Measurements from ENCODE around the gene SLC26A5.

Gene SLC26A5

DNA sequence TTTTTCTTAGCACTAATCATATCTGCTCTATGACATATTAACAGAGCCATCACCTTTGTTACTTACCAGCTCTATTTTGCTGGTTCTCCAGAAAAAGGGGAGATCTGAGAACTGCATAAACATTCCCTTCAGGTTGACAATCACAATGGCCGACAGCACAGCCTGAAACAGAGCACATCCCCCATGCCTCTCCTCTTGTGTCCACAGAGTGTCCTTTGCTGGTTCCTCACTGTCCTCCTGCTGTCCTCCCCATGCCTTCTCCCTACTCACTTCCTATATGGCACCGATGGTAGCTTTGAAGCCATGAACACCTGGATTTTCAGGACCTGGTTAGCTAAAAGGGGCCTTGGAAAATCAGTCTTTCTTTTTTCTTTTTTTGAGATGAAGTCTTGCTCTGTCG lies 56.7 kb downstream of the SLC26A5 start:
- Mint-ChIP-seq H3K4me1 (ENCODE audit: low read depth) (no peaks in the 10 kb centered on the region), H3K36me3 (ENCODE audit: low read depth) (no peaks in the 10 kb centered on the region), H3K27ac (no peak overlapping the region), H3K4me3 (no peak overlapping the region), H3K27me3 (peaks cover 18% of the 10 kb centered on the region), H3K9me3 (no peaks in the 10 kb centered on the region)
- DNase-seq: no peak

DNA sequence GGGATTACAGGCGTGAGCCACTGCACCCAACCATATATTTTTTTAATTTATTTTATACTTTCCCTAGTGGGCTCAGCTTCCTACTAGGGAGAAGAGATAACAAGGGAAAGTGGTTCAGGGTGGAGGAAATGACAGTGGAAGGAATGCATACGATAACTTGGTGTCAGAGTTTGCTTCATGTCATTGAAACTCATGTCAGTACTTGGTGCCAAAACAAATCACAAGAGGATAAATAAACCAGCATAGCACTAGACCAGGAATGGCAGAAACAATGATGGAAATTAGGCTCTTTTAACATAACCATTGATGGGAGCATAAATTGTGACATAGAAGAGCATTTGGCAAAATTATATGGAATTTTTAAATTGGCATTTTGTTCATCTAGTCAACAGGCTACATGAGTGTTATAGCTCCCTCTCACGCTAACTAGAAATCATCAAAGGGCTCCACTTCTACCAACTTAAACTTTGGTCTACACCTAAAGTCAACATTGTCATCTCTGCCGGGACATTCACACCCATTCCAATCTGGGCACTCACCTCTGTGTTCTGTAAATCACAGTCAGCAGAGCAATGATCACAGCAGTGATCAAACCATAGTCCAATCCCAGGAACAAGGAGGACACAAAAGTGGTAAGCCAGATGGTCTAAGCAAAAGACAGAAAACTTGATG lies 57.4 kb downstream of the SLC26A5 start:
- no peak overlapping the region for H3K27ac Mint-ChIP-seq
- no peak overlapping the region for H3K4me3 Mint-ChIP-seq
- no peaks in the 10 kb centered on the region for H3K9me3 Mint-ChIP-seq
- H3K4me1 Mint-ChIP-seq (ENCODE audit: low read depth): no peaks in the 10 kb centered on the region
- H3K27me3 Mint-ChIP-seq: peaks cover 18% of the 10 kb centered on the region
- H3K36me3 Mint-ChIP-seq (ENCODE audit: low read depth): no peaks in the 10 kb centered on the region
- no peak for DNase-seq

DNA sequence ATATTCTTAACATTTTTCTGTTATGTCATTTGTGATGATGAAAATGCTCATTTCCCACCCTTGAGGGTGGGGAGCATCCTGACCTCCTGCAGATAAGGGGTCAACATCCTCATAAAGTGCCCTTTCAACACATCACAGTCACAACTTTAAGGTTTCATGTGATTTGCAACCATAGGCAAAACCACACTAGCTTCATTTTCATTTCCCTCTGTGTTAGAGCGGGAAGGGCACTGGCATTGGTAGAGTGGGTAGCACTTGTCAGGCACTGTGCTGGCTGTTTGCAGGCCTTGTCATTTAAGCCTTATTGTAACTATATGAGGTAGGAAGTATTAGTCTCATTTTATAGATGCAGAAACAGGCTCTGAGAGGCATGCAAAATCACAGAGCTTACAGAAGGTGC lies 58.8 kb downstream of the SLC26A5 start:
- H3K36me3 Mint-ChIP-seq (ENCODE audit: low read depth): no peaks in the 10 kb centered on the region
- H3K4me1 Mint-ChIP-seq (ENCODE audit: low read depth): no peaks in the 10 kb centered on the region
- DNase-seq: no peak
- H3K27me3 Mint-ChIP-seq: peaks cover 15% of the 10 kb centered on the region
- no peak overlapping the region for H3K4me3 Mint-ChIP-seq
- no peaks in the 10 kb centered on the region for H3K9me3 Mint-ChIP-seq
- H3K27ac Mint-ChIP-seq: no peak overlapping the region

DNA sequence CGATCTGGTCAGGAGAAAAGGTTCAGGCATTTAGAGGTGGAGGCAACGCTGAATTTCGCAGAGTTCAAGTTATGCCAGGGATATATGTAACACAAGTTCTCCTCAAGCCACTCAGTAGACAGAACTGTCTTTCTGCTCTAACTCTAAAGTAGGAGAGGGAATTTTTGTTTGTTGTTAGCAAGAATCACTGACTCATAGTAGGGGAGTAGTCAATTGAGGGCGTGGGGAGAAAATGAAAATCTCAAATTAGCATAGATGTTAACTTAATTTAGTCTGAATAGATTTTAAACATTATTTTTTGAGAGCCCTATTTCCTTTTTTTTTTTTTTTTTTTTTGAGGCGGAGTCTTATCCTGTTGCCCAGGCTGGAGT lies 64.0 kb downstream of the SLC26A5 start:
- Mint-ChIP-seq H3K36me3 (ENCODE audit: low read depth) (no peaks in the 10 kb centered on the region), H3K27ac (no peak overlapping the region), H3K4me1 (ENCODE audit: low read depth) (no peaks in the 10 kb centered on the region)

DNA sequence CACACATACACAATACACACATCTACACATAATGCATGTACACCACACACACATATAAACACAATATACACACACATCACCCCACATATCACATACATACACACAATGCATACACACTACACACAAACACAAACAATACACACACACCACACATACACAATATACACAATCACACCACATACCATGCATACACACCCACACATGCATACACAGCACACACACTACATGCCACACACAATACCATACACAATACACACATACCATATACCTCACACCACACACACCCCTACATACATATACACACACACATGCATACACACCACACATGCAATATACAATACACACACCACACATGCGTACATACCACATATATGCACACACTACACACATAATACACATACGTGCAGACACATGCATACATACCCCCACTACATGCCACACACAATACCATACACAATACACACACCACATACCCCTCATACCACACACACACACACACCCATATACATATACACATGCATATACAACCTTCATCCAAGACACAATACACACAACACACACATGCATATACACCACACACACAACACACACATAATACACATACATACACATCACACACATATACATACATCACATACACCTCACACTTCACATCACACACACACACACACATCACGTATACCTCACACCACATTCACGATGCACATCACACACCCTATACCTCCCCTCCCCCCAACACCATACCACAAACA lies 64.6 kb downstream of the SLC26A5 start:
- no peaks in the 10 kb centered on the region for H3K36me3 Mint-ChIP-seq (ENCODE audit: low read depth)
- H3K4me3 Mint-ChIP-seq: no peak overlapping the region
- no peaks in the 10 kb centered on the region for H3K4me1 Mint-ChIP-seq (ENCODE audit: low read depth)
- H3K27me3 Mint-ChIP-seq: peaks cover 9% of the 10 kb centered on the region
- no peak for DNase-seq
- H3K27ac Mint-ChIP-seq: no peak overlapping the region
- no peaks in the 10 kb centered on the region for H3K9me3 Mint-ChIP-seq

More for the DNA sequence above, 64.0 kb downstream of the SLC26A5 start:
- no peak overlapping the region for H3K4me3 Mint-ChIP-seq
- DNase-seq: no peak
- H3K27me3 Mint-ChIP-seq: peaks cover 9% of the 10 kb centered on the region
- no peaks in the 10 kb centered on the region for H3K9me3 Mint-ChIP-seq

DNA sequence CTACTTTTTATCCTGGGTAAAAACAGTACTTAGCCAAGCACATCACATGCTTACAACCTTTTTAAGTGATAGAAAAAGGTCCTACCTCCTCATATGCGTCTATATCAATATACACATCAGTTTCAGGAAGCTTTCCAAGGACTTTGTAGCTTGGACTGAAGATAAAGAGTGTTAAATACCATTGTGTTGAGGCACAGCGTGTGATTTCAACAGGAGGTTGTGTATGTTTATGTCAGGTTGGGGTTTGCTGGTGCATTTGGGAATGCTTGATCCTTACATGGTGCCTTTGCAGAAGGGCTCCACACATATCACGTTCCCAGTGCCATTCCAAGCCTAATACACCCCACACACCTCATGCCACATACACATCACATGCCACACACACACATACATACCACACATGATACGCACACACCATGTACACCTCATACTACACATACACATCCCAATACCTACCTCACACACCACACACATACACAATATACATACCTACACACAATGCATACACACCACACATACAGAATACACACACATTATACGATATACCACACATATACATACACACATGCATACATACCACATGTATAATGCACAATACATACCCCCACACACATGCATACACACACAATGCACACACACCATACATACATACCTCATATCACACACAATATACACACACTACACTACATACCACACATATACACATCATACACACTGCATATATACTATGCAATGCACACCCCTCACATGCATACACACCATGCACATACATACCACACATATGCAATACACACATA lies 65.4 kb downstream of the SLC26A5 start:
- Mint-ChIP-seq H3K27me3 (peaks cover 9% of the 10 kb centered on the region), H3K4me3 (no peak overlapping the region), H3K36me3 (ENCODE audit: low read depth) (no peaks in the 10 kb centered on the region), H3K4me1 (ENCODE audit: low read depth) (no peaks in the 10 kb centered on the region), H3K27ac (no peak overlapping the region), H3K9me3 (no peaks in the 10 kb centered on the region)
- no peak for DNase-seq

DNA sequence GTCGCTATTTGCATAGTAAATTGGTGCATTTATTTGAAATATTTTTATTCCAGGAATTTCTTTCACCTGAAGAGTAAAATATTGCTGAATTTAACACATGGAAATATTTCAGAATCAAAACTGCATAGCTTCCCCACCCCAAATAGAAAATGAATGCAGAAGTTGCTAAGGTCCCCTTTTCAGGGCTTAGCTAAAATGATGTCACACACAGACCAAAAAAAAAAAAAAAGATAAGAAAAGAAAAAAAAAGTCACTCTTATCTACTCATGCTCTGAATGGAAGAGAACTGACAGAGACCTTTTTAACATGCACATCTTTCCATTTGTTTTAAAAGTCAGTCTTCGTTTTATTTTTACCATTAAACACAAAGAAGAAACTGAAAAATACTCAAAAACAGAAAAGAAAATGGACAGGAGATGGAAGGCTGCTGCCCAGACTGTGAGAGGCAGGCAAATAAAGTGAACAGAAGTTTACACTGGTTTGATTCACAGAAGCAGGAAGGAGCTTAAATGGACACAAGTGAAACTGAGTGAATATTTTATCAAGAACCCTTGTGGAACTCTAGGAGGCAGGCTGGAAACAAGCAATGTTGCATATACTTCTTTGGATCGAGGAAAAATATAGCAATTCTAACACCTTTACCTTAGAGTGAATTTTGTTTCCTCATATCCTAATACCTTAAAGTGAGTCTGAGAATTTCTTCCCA lies 66.6 kb downstream of the SLC26A5 start:
- Mint-ChIP-seq H3K27me3 (peaks cover 9% of the 10 kb centered on the region), H3K36me3 (ENCODE audit: low read depth) (no peaks in the 10 kb centered on the region), H3K4me1 (ENCODE audit: low read depth) (no peaks in the 10 kb centered on the region), H3K27ac (no peak overlapping the region), H3K4me3 (no peak overlapping the region), H3K9me3 (no peaks in the 10 kb centered on the region)
- no peak for DNase-seq

DNA sequence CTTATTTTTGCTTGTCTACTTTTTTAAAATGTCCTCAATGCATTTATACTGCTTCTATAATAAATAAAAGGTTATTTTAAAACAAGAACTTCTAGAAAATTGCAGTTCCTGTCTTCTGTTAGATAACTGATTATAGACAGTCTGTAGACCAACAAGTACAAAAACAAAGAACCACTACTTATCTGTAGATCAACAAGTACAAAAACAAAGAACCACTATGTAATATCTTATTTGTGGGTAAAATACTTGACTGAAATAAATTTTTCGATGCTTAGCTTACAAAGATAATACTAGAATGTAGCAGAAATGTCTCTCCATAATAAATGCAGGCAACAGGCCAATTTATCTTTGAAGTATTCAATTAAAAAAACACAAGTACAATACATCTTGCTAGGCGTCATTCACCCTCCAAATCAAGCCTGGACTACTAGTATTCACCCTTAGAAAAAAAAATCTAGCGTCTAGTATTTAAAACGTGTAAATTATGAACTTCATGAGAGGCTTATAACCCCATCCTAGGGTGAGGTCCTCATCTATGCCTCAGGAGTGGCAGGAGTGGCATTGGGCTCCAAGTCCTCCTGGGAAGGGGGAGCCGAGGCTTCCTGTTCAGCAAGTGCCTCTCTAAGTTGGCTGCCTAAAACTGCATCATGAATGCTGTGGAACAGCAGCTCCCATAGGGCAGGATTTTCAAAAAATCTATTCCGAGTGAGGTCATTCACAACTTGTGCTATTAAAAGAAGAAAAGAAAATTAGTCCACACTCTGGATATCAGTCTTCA lies 72.0 kb downstream of the SLC26A5 start:
- Mint-ChIP-seq H3K27ac (no peak overlapping the region), H3K9me3 (no peaks in the 10 kb centered on the region), H3K36me3 (ENCODE audit: low read depth) (peaks cover 17% of the 10 kb centered on the region), H3K4me3 (no peak overlapping the region), H3K27me3 (peaks cover 9% of the 10 kb centered on the region), H3K4me1 (ENCODE audit: low read depth) (no peaks in the 10 kb centered on the region)
- no peak for DNase-seq

DNA sequence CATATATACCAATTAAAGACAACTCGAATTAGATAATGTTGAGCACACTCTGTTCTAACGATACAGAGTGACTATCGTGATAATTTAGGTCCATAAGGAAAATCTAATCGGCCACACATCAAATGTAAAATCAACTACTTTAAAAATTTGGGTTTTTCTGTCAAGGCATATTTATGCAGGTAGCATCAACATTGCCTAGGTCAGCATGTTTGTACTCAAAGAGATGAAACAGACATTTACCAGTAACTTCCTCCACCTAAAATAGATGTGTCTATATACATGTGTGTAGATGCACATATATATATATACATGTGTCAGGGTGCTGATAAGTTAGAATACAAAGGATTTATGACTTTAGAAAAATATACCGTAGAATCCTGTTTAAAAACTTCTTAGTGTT lies 76.6 kb downstream of the SLC26A5 start:
- no peak for DNase-seq
- no peak overlapping the region for H3K27ac Mint-ChIP-seq
- H3K4me3 Mint-ChIP-seq: no peak overlapping the region
- H3K27me3 Mint-ChIP-seq: no peaks in the 10 kb centered on the region
- H3K9me3 Mint-ChIP-seq: no peaks in the 10 kb centered on the region
- H3K4me1 Mint-ChIP-seq (ENCODE audit: low read depth): no peaks in the 10 kb centered on the region
- peaks cover 62% of the 10 kb centered on the region for H3K36me3 Mint-ChIP-seq (ENCODE audit: low read depth)

DNA sequence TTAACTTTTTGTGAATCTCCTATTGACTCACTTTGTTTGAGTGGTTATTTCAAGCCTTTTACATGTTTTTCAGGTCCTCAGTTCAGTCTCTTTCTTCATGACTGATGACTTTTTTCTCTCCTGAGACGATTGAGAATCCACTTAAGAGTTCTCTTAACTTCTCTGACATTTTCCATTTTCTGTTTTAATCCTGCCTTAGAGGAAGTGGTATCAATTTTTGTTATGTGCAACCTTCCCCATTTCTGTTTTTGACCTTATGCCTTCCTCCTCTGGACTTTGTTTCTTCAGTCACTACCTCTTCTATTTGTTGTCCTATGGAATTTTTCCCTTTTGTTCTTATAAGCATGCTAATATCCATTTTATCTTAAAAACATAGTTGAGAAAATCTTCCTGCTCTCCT lies 96.2 kb downstream of the SLC26A5 start:
- H3K27me3 Mint-ChIP-seq: no peaks in the 10 kb centered on the region
- peak overlapping the region; percentile 92 for H3K27ac Mint-ChIP-seq
- peaks cover 69% of the 10 kb centered on the region for H3K36me3 Mint-ChIP-seq (ENCODE audit: low read depth)
- H3K9me3 Mint-ChIP-seq: no peaks in the 10 kb centered on the region
- DNase-seq: no peak
- peak overlapping the region; percentile 100 for H3K4me3 Mint-ChIP-seq
- H3K4me1 Mint-ChIP-seq (ENCODE audit: low read depth): peaks cover 72% of the 10 kb centered on the region

DNA sequence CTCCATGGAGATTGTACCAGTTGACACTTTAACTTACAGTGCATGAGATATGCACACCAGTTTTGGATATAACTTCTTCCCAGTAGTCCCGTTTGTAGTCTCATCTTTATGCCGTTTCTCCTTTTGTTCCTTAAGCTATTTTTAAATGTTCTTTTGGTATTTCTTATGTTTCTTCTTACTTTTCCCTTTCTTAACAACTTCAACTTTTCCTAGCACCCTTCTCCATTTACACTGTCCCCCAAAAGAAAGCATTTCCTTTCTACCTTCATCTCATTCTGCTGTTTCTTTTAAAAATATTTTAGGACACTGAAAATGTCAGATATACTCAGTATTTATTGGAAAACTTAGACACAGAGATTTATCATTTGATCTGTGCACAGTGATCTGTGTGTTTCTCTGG lies 97.0 kb downstream of the SLC26A5 start:
- no peak for DNase-seq
- Mint-ChIP-seq H3K27me3 (no peaks in the 10 kb centered on the region), H3K9me3 (no peaks in the 10 kb centered on the region), H3K4me3 (peak overlapping the region; percentile 100), H3K4me1 (ENCODE audit: low read depth) (peaks cover 71% of the 10 kb centered on the region), H3K36me3 (ENCODE audit: low read depth) (peaks cover 69% of the 10 kb centered on the region), H3K27ac (peak overlapping the region; percentile 92)

DNA sequence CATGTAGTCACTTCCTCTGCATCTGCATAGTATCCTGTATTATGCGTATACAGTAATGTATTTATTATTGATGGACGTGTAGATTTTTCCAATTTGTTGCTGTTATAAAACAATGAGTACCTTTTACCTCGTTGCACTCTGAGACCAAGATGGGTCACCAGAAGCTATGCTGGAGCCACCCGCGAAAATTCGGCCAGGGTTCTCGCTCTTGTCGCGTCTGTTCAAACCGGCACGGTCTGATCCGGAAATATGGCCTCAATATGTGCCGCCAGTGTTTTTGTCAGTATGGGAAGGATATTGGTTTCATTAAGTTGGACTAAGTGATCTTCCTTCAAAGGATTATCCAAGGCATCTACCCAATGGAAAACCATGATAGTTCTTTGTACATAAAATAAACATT lies 97.6 kb downstream of the SLC26A5 start:
- H3K9me3 Mint-ChIP-seq: no peaks in the 10 kb centered on the region
- peak overlapping the region; percentile 100 for H3K27ac Mint-ChIP-seq
- H3K27me3 Mint-ChIP-seq: no peaks in the 10 kb centered on the region
- DNase-seq: no peak
- H3K4me1 Mint-ChIP-seq (ENCODE audit: low read depth): peaks cover 67% of the 10 kb centered on the region
- peaks cover 69% of the 10 kb centered on the region for H3K36me3 Mint-ChIP-seq (ENCODE audit: low read depth)
- peak overlapping the region; percentile 100 for H3K4me3 Mint-ChIP-seq

DNA sequence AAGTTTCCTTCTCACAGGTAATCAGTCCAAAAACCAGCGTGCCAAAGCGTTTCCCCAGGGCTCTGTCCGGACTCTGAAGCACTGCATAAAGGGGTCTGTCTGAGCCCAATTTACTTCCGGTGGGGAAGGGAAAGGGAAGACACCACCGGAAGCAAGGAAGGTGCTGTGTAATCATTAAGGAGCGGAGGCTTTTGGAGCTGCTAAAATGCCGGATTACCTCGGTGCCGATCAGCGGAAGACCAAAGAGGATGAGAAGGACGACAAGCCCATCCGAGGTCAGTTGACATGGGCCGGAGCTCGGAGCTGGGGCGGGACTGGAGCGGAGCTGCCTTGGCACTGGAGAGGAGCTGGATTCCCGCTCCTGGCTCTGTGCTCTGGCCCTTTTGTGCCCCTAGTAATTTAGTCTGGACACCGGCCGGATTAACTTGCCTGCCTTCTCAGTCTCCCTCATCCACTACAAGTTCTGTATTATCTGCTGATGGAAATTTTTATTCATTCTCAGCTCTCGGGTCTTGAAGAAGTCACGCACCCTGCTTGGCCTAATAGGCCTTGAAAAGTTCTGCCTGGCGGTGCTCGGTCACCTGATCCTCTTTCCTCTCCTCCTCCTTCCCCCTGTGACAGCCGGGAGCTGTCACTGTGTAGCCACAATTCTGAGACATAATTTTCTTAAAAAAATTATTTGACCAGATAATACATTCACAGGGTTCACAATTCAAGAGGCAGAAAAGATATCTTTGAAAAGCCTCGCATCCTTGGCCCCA lies 98.3 kb downstream of the SLC26A5 start, which contains the start of gene PSMC2:
Gene PSMC2, plus strand, starts transcription at position 137 of the 761 bp plus-strand sequence. Its CDS starts 69 bp downstream, at position 206.
- peak; percentile 85 for DNase-seq

More for the DNA sequence above, 98.3 kb downstream of the SLC26A5 start, which contains the start of gene PSMC2:
- Mint-ChIP-seq H3K27ac (peak within 1 kb of the TSS; percentile 100), H3K27me3 (no peaks in the 10 kb centered on the region), H3K9me3 (no peaks in the 10 kb centered on the region), H3K4me1 (ENCODE audit: low read depth) (peaks cover 65% of the 10 kb centered on the region), H3K36me3 (ENCODE audit: low read depth) (peaks cover 69% of the 10 kb centered on the region), H3K4me3 (peak within 1 kb of the TSS; percentile 100)
